Sigmoid colon (tissue), 4 donors: Measurements from ENCODE around the gene KIF22.

Source experiments
- EP300 ChIP-seq, 4 donors: sonication (generic); formaldehyde crosslinking; IDR thresholded peaks; one replicate each; pipeline ENCODE4 v1.6.1; 2017; ENCODE audit warnings: antibody characterized with exemption in 4 of 4
- POLR2A ChIP-seq, 2 donors: fragments of 450-650 bp; IDR thresholded peaks; one replicate each; pipeline ENCODE4 v1.6.1; 2016; ENCODE audit warnings: antibody characterized with exemption in 2 of 2, mild to moderate bottlenecking in 2 of 2, moderate library complexity in 2 of 2
- TF ChIP-seq, protein P1 (sequence below), 4 experiments: fragments of 450-650 bp in 3 of 4; fragments of 200-600 bp in 1 of 4; IDR thresholded peaks; one replicate each; pipeline ENCODE4 v1.5.1; 2016 to 2019; ENCODE audit warnings: antibody characterized with exemption in 4 of 4, mild to moderate bottlenecking in 3 of 4, moderate library complexity in 2 of 4

- no peak for TF ChIP-seq POLR2A (IDR thresholded peaks at IDR 0.05)
- TF ChIP-seq, protein P1, sequence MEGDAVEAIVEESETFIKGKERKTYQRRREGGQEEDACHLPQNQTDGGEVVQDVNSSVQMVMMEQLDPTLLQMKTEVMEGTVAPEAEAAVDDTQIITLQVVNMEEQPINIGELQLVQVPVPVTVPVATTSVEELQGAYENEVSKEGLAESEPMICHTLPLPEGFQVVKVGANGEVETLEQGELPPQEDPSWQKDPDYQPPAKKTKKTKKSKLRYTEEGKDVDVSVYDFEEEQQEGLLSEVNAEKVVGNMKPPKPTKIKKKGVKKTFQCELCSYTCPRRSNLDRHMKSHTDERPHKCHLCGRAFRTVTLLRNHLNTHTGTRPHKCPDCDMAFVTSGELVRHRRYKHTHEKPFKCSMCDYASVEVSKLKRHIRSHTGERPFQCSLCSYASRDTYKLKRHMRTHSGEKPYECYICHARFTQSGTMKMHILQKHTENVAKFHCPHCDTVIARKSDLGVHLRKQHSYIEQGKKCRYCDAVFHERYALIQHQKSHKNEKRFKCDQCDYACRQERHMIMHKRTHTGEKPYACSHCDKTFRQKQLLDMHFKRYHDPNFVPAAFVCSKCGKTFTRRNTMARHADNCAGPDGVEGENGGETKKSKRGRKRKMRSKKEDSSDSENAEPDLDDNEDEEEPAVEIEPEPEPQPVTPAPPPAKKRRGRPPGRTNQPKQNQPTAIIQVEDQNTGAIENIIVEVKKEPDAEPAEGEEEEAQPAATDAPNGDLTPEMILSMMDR (IDR thresholded peaks at IDR 0.05) = no peak
- no peak for TF ChIP-seq EP300 (IDR thresholded peaks at IDR 0.05)
Observed at GRCh38 chr16:29766571-29766970, 24.0 kb upstream of the KIF22 start.
